RPMI7951 (cell line): ENCODE results near the gene FAM149B1. TPM values are rescaled to one million over a fixed set of nuclear protein-coding genes. Genes with fewer than 3 reads are reported as not detected.

ENCODE experiments used
- DNase-seq: peaks from one replicate; pipeline ENCODE4 v3.0.0-alpha.2; 2012; ENCODE audit warnings: low read depth
- total RNA-seq: library from RNA; depleted of rRNA; stranded (reverse); fragments of >200 nt; shearing (Covaris generic); gene quantifications from 2 replicates; pipeline ENCODE4 v1.2.3, GENCODE V29; 2014; rRNA removed

FAM149B1 gene
- total RNA-seq, 1 experiment from 2014 or later: 13.6 TPM

DNA sequence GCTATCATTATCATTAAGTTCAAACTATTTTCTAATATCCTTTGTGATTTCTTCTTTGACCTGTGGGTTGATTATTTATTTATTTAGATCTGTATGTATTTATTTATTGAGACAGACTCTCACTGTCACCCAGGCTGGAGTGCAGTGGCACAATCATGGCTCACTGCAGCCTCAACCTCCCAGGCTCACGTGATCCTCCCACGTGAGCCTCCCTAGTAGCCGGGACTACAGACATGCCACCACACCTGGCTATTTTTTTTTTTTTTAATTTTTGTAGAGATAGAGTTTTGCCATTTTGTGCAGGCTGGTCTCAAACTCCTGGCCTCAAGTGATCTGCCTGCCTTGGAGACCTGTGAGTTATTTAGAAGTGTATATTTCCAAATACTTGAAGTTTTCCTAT, 113.2 kb downstream of the FAM149B1 start:
- no peak for DNase-seq

DNA sequence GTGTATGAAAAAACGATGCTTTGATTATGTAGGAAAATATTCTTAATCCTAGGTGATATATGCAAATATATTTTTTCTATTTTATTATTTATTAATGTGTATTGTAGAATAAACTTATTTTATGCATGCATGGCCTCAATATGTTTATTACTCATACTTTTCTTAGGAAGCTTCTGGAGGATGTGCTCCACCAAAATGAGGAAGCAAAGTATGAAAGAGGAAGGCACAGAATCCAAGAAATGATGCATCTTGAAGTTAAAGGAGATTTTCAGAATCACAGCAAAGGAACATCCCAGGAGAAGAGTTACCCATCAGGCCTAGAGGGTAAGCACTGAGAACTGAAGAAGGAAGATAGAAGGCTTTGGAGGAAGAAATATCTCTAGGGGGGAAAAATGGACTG, 119.5 kb downstream of the FAM149B1 start:
- DNase-seq: no peak

DNA sequence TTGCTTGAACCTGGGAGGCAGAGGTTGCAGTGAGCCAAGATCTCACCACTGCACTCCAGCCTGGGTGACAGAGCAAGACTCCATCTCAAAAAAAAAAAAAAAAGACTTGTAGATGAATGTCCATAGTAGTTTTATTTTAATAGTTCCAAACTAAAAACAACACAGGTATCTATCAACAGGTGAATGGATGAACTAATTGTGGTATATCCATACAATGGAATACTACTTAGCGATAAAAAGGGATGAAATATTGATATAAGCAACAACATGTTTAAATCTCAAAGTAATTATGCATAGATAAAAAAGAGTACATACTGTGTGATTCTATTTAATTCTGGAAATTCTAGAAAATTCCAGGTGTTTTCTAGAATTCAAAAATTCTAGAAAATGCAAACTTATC, 122.0 kb downstream of the FAM149B1 start:
- DNase-seq: no peak

DNA sequence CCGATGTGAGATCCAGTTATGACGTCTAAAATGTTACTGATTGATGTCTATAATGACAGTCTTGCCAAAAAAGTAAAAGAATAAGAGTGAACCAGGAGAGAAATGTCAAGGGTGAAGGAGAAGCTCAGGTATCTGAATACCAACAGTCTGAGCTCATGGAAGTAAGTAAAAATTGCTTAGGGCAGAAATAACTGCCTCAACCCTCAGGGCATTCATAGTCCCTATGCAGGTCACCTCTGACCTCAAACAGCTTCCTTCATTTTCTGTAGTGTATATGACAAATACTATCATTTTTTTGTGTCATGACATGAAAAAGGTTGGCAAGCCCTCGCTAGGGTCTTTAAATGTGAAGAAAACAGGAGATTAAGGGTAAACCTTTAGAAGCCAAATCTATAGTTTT, 125.5 kb downstream of the FAM149B1 start:
- DNase-seq: no peak

Other genes with a start within 250 kb of the FAM149B1 start
- not detected in 2 replicates for gene PLA2G12B, start 213.3 kb upstream of the FAM149B1 start, total RNA-seq
- 290 and 315 TPM in 2 replicates for gene P4HA1, start 71.3 kb upstream of the FAM149B1 start, total RNA-seq
- 2.1 and 3.6 TPM in 2 replicates for gene NUDT13, start 57.7 kb upstream of the FAM149B1 start, total RNA-seq
- gene ECD, start 111 bp upstream of the FAM149B1 start, total RNA-seq: 21.8 and 29.8 TPM in 2 replicates
- gene DNAJC9, start 79.1 kb downstream of the FAM149B1 start, total RNA-seq: 57.0 and 58.4 TPM in 2 replicates
- gene MRPS16, start 84.5 kb downstream of the FAM149B1 start, total RNA-seq: 58.6 and 61.4 TPM in 2 replicates
- gene CFAP70, start 190.7 kb downstream of the FAM149B1 start, total RNA-seq: 0.12 TPM in 1 of 2 replicates, not detected in the other
- gene ANXA7, start 245.9 kb downstream of the FAM149B1 start, total RNA-seq: 105 and 106 TPM in 2 replicates